HPDE6-E6E7 (cell line): ENCODE results near the gene EPN1.

Experiments
- DNase-seq: peaks from one replicate; pipeline ENCODE4 v3.0.0; 2011; ENCODE audit warnings: missing footprints; ENCODE audit errors: extremely low spot score

Gene EPN1

GRCh38 chr19:55674841-55675660, at the start of gene EPN1:
EPN1 (plus strand) TSS chr19:55675226; CDS start chr19:55678628, 3,402 bp downstream.
- peak; percentile 97 for DNase-seq

GRCh38 chr19:55626350-55626749, 48.7 kb upstream of the EPN1 start:
- no peak for DNase-seq

GRCh38 chr19:55632463-55632834, 42.6 kb upstream of the EPN1 start:
- DNase-seq, result peak; percentile 36

- no peak for DNase-seq
These were observed 41.2 kb upstream of the EPN1 start for GRCh38 chr19:55633861-55634260.

GRCh38 chr19:55635334-55635717, 39.7 kb upstream of the EPN1 start:
- DNase-seq, result no peak

GRCh38 chr19:55635856-55636440, 39.1 kb upstream of the EPN1 start:
- no peak for DNase-seq

- no peak for DNase-seq
These were observed 38.3 kb upstream of the EPN1 start for GRCh38 chr19:55636723-55637122.

- no peak for DNase-seq
These were observed 37.5 kb upstream of the EPN1 start for GRCh38 chr19:55637534-55637933.

- no peak for DNase-seq
These were observed 36.1 kb upstream of the EPN1 start for GRCh38 chr19:55638864-55639359.

- DNase-seq, result peak; percentile 80
These were observed 34.9 kb upstream of the EPN1 start for GRCh38 chr19:55640043-55640576.

GRCh38 chr19:55640577-55641425, 34.2 kb upstream of the EPN1 start, which contains the start of gene ZNF580:
ZNF580 (plus strand) TSS chr19:55641002; CDS start chr19:55642509, 1,507 bp downstream.
- peak; percentile 57 for DNase-seq

GRCh38 chr19:55641426-55642152, 33.4 kb upstream of the EPN1 start:
- DNase-seq, result no peak

- no peak for DNase-seq
These were observed 32.6 kb upstream of the EPN1 start for GRCh38 chr19:55642153-55643002.

- DNase-seq, result peak; percentile 73
These were observed 31.8 kb upstream of the EPN1 start, which contains the start of gene ZNF581 for GRCh38 chr19:55643003-55643886. ZNF581 (plus strand) TSS chr19:55643649; CDS start chr19:55644572, 923 bp downstream.

- DNase-seq, result no peak
These were observed 31.2 kb upstream of the EPN1 start for GRCh38 chr19:55643887-55644176.

- DNase-seq, result no peak
These were observed 30.7 kb upstream of the EPN1 start for GRCh38 chr19:55644191-55644833.

GRCh38 chr19:55644842-55645511, 30.0 kb upstream of the EPN1 start:
- no peak for DNase-seq

- DNase-seq, result no peak
These were observed 29.5 kb upstream of the EPN1 start for GRCh38 chr19:55645512-55645881.
